Hair follicle dermal papilla cell (primary cell): ENCODE data around the gene DPF1. TPM values are rescaled to one million over a fixed set of nuclear protein-coding genes. Genes with fewer than 3 reads are reported as not detected.

ENCODE experiments used
- small RNA-seq: library from RNA; depleted of rRNA; stranded (forward); fragments of <200 nt; gene quantifications from one replicate; pipeline ENCODE3, GENCODE V24; 2012
- total RNA-seq: library from RNA; depleted of rRNA; stranded (reverse); fragments of >200 nt; gene quantifications from 2 replicates; pipeline ENCODE4 v1.2.3, GENCODE V29; 2012

The DPF1 gene
- 0.61 and 2.3 TPM in 2 replicates for total RNA-seq

DNA sequence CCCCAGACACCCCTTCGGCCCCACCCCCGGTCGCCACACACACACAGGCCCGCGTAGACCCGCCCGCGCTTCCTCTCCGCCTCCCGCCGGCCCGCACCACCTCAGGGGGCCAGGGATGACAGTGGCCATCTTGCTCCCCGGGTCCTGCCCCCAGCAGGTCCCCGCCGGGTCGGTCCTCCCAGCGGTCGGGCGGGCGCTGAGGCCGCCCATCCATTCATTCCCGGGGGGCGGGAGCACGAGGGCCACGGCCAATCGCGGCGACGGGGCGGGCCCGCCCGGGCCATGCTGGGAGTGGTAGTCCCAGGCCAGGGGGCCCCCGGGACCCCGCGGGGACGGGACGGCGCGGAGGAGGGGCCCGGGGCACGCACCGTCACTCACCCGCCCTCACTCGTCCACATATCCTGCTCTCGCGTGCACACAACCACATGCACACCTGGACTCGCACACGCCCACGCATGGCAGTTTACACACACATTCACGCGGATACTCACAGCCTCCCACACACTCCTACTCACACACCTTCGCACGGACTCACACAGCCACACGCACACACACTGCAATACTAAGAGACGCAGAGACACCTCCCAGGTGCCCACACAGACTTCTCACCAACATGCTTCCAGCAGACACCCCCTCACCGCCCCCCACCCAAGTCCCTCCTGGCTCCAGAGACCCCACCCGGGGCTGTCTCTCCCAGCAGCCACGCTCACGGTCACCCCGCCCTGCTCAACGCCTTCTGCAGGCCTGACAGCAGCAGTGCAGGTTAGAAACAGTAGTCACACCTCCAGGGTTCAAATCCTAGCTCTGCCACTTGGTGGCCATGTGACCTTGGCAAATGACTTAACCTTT, at the start of gene DPF1:
Gene DPF1, minus strand, starts transcription at position 209 of the 849 bp plus-strand sequence. Its CDS starts 80 bp downstream, at position 129.

DNA sequence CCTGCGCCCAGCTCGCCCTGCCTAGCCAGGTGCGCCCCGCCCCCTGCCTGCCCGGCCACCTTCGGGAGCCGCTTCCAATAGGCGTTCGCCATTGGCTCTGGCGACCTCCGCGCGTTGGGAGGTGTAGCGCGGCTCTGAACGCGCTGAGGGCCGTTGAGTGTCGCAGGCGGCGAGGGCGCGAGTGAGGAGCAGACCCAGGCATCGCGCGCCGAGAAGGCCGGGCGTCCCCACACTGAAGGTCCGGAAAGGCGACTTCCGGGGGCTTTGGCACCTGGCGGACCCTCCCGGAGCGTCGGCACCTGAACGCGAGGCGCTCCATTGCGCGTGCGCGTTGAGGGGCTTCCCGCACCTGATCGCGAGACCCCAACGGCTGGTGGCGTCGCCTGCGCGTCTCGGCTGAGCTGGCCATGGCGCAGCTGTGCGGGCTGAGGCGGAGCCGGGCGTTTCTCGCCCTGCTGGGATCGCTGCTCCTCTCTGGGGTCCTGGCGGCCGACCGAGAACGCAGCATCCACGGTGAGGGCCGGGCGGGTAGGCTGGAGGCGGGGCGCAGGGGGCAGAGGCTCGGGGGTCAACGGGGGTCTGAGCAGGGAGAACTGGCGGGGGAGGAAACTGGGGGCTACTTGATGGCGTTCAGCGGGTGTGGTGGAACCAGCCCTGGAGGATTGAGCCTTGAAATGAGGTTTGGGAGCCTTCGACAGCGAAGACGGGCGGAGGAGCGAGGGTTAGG, 40.6 kb upstream of the DPF1 start, which contains the start of gene SPINT2:
Gene SPINT2, plus strand, starts transcription at position 88 of the 727 bp plus-strand sequence. Its CDS starts 320 bp downstream, at position 408.

Small RNA genes within 50 kb of the gene (small RNA-seq; reads per million reads assigned to genes)
- not detected for gene RN7SL663P

Other genes starting within 250 kb of the DPF1 start
- gene PPP1R14A, start 32.2 kb upstream of the DPF1 start, total RNA-seq = 3.5 and 6.7 TPM in 2 replicates
- 15.8 and 16.1 TPM in 2 replicates for gene SPINT2, start 40.4 kb upstream of the DPF1 start, total RNA-seq
- not detected in 2 replicates for gene C19orf33, start 80.0 kb upstream of the DPF1 start, total RNA-seq
- 65.1 and 69.1 TPM in 2 replicates for gene YIF1B, start 91.7 kb upstream of the DPF1 start, total RNA-seq
- 5.5 TPM in 2 replicates for gene KCNK6, start 95.6 kb upstream of the DPF1 start, total RNA-seq
- 0.49 and 1.1 TPM in 2 replicates for gene CATSPERG, start 111.6 kb upstream of the DPF1 start, total RNA-seq
- 233 and 276 TPM in 2 replicates for gene PSMD8, start 150.3 kb upstream of the DPF1 start, total RNA-seq
- gene GGN, start 163.8 kb upstream of the DPF1 start, total RNA-seq = 0.49 and 1.2 TPM in 2 replicates
- gene SPRED3, start 164.5 kb upstream of the DPF1 start, total RNA-seq = 1.5 and 2.1 TPM in 2 replicates
- 11.2 and 11.9 TPM in 2 replicates for gene FAM98C, start 178.9 kb upstream of the DPF1 start, total RNA-seq
- not detected in 2 replicates for gene RASGRP4, start 202.0 kb upstream of the DPF1 start, total RNA-seq
- under 0.01 TPM in 2 replicates for gene RYR1, start 209.5 kb upstream of the DPF1 start, total RNA-seq